GM19455 (cell line): ENCODE data around the gene AIRE.

Source experiments
- ATAC-seq: cut with Tn5 transposase; IDR thresholded peaks from one replicate; pipeline ENCODE4 v1.9.1; 2021; ENCODE audit not compliant: unreplicated experiment

Gene AIRE

DNA sequence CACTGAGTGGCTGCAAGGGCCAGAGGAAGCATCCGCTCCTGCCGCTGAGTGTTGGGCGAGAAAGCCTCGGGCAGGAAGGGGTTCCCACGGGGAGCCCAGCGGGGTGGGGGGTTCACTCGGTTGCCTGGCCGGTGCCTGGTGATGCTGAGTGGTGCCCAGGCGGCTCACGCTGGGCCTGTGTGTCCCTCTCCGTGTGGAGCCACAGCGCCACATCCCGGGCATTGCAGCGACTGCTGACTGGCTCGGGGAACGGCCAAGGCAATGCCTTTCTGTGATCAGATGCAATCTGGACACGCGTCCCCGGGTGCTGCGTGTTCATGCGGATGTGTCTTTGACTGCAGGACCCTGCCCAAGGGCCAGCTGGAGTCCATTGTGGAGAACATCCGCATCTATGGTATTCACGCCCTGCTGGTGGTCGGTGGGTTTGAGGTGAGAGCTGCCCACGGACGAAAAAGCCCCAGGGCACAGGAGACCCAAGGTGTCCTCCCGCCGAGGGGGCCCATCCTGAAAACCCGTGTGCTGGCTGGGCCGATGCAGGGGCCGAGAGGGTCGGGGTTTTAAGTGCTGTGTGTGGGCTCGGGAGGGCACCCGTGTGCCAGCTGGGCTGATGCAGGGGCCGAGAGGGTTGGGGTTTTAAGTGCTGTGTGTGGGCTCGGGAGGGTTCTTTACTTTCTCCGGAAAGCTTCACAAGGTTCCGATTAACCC lies 37.1 kb downstream of the AIRE start:
- no peak for ATAC-seq

- ATAC-seq = no peak
These were observed 37.9 kb downstream of the AIRE start for GRCh38 chr21:44323591-44323990.

DNA sequence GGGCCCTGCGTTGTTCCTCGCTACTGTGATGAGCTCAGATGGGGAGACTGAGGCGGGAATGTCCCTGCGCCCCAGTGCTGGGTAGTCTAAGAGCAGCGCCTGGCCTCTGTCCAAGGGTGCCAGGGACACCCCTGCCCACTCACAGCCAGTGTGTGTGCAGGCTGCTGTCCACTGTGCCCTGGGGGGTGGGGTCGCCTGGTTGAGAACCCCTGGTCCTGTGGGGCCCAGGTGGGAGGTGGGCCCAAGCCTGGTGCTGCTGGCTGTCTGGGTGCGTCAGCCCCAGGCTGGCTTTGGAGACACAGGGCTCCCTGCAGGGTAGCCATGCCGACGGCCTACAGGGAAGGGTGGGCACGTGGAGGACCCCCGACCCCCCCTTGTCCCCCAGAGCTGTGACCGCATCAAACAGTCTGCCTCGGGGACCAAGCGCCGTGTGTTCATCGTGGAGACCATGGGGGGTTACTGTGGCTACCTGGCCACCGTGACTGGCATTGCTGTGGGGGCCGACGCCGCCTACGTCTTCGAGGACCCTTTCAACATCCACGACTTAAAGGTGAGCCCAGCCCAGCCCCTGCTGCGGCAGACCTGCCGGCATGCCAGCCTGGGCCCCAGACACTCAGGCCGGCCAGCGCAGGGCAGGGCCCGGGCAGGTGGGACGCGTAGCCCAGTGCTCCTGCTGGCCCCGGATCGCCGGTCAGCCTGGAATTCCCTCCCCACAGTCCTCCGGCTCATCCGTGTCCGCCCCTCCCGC lies 38.6 kb downstream of the AIRE start:
- no peak for ATAC-seq

- no peak for ATAC-seq
These were observed 39.1 kb downstream of the AIRE start for GRCh38 chr21:44324854-44325107.

DNA sequence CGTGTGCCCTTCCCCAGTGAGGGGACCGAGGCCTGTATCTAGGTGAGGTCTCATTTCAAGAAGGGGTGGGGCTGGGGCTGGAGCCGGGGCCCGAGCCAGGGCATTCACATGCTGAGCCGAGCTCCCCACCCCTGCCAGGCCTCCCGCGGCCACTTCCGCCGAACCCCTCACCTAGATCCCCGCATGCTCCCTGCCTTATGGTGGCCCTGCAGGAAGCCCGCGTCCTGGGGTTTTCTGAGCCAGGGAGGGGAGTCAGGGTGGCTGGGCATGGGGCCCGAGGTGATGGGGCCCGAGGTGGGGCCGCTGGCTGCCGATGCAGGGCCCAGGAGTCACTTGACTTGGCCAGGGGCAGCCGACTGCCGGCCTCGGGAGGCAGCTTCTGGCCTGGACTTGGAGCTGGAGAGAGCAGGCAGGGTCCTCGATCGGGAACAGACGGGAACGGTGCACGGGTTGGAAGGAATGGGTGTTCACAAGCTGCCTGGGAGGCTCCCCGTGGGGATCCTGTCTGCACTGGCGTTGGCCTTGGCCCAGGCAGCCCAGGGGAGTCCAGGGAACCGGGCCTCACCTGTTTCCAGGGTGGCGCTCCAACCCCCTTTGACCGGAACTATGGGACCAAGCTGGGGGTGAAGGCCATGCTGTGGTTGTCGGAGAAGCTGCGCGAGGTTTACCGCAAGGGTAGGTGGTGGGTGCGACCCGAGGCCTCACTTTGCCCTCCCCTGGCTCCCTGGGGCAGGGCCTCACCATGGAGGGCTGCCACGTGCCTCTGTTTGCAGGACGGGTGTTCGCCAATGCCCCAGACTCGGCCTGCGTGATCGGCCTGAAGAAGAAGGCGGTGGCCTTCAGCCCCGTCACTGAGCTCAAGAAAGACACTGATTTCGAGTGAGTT lies 40.0 kb downstream of the AIRE start:
- ATAC-seq = no peak

DNA sequence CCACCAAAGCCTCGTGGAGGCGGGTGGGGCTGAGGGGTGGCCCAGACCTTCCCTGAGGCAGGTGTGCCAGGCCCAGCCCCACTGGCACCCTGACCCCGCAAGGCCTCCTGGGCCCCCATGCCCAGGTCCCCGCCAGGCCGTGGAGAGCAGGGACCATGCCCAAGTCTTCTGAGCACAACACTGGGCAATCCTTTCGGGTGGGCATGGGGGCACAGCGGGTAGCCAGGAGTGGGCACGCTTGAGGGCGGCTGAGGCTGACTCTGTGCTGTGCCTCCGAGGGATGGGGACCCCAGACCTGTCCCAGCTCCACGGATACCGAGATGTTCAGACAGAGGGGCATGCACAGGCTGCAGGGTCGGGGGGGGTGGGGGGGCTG lies 40.6 kb downstream of the AIRE start:
- no peak for ATAC-seq

GRCh38 chr21:44326716-44327602 lies 41.3 kb downstream of the AIRE start:
- no peak for ATAC-seq

DNA sequence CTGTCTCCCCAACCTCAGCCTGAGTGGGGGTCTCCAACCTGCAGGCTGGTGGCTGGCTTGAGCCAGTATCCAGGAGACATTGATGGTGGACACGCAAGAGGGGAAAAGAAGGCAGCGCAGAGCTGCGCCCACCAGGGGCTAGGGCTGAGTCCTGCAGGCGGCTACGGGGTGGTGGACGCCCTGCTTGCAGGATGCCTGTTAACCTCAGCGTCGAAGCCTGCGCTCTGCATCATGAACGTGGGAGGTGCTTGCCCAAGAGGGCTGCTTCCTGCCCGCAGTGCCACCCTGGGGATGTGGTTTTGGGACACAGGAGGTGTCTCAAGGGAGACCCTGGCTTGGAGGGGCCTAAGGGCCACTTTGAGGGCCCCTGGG lies 41.9 kb downstream of the AIRE start:
- no peak for ATAC-seq

GRCh38 chr21:44328242-44328895 lies 42.7 kb downstream of the AIRE start:
- ATAC-seq = no peak

DNA sequence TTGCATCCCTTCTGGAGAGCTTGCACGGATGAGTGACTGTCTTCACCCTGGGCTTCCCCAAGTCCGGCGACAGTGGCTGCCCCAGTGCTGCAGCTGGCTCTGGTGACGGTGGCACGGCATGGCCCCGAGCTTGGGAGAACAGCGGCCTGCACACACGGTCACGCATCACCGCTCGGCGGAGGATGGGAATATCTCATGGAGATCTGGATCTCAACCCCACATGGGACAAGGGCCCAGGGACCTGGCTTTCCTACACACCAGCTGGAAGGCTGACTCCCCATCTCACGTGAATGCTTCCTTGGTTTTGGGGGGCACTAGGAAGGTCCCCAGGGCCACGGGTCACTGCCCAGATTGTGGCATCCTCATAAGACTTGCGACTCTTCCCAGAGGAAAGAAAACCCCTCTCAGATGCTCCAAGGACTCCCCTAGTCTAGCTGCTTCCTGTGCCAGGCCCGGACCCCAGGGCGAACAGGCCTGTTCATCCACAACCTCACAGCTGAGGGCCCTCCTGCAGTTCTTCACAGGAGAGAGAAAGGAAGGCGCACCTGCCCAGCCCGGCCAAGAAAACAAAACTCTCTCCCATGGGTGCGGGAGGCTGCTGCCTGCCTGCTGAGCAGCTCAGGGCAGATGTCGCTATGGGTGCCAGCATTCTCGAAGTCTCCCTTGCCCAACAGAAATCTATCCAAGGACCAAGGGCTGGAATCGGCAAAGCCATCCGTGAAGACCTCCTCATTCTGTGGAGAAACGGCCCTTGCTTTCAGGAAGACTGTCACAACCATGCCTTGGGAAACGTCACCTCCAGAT lies 43.6 kb downstream of the AIRE start:
- no peak for ATAC-seq

- ATAC-seq = no peak
These were observed 44.5 kb downstream of the AIRE start for GRCh38 chr21:44329971-44330681.

- ATAC-seq = no peak
These were observed 45.0 kb downstream of the AIRE start for GRCh38 chr21:44330698-44331097.

DNA sequence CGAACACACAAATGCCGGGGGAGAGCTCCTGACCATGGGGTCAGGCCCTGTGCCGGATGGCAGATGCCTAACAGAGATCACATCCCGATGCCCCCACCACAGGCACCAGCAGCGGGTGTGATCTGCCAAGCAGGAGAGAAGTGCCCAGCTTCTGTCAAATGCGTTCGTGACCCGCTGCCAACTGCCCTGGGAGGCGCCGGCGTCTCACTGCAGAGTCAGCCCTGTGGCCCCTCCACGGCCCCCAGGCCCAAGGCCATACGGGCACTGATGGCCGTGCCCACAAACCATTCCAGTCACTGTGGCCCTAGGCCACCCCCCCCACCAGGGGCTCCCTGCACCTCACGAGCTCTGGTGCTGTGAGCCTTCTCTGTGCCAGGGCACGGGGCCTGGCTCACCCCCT lies 45.5 kb downstream of the AIRE start:
- ATAC-seq = no peak

- ATAC-seq = no peak
These were observed 46.1 kb downstream of the AIRE start for GRCh38 chr21:44331650-44332307.

DNA sequence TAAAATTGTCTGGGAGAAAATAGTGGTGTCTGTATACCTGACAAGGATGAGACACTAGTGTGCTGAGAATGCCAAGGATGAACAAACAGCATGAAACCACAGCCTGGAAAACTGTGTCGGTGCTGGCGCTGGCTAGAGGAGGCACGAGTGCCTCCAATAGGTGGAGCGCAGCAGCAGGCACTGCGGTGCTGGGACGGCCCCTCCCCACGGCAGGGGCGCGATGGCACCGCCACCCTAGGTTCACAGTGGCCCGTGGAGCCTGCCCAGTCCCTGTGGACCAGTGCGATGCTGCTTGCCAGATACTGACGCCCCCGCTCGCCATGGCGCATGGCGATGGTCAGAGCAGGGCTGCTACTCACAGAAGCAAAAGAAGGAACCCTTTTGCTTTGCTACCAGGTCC lies 46.7 kb downstream of the AIRE start:
- ATAC-seq = no peak

DNA sequence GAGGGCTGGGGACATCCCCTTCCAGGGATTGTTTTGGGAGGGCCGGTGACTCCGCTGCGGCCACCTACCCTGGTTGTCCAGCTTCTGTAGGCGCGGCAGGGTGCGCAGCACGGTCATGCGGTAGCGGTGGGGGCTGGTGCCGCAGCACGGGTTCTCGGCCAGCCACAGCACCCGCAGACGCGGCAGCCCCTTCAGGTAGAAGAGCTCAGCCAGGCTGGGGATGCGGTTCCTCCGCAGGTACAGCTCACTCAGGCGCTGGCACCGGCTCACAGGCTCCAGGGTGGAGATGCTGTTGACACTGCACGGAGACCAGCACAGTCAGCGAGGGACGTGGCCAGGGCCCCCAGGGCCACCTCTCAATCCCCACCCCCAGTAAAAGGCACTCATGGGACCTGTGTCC lies 47.3 kb downstream of the AIRE start:
- no peak for ATAC-seq

DNA sequence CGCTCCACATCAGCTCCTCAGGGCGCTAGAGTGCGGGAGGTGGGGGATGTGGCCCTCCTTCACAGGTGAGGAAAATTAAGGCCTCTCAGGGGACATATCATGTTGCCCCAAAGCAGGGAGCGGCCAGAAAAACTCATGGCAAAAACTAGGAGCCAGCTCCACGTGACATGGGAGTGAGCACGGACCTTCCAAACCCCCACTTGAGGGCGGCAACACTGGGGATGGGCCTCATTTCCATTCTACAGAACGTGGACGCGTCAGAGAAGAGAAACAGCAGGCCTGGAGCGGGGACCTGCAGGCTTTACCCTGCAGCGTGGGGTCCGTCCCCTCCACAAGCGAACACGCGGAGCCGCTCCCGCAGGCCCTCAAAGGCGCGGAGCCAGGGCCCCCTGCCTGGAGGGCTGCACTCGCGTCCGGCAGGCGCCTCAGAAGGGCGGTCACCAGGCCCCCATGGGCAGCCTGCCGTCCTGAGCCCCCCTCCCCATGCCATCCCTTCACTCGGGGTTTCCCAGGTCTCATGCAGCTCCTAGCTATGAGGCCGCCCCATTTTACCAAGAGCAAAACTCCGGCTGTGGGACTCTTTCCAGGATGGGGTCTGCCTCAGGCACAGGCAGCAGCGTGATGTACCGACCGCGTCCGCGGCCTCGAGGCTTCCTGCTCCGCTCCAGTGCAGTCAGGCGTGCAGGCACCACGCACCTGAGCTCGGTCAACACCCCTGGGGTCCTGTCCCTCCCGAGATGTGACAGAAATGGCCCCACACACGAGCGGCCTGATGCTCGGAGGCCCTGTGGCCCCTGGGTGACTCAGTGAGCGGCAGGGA lies 48.0 kb downstream of the AIRE start:
- ATAC-seq = no peak
